A673 (cell line): ENCODE measurements around the gene TARBP1.

Experiments
- CTCF ChIP-seq: fragments of 300-800, 200-600 bp; sonication (generic); conservative IDR thresholded peaks from 2 replicates; pipeline ENCODE4 v1.5.1; 2017; ENCODE audit warnings: low read depth, mild to moderate bottlenecking, antibody characterized with exemption, low read length, moderate library complexity, mixed read lengths
- EZH2 ChIP-seq: fragments of 200-600 bp; sonication (generic); IDR thresholded peaks from 2 replicates; pipeline ENCODE4 v1.6.1; 2017; ENCODE audit warnings: borderline replicate concordance, low read depth, mild to moderate bottlenecking, mixed read lengths, antibody characterized with exemption, low read length; ENCODE audit not compliant: poor library complexity, severe bottlenecking

GRCh38 chr1:234528074-234528865 is 49.3 kb upstream of the TARBP1 start:
- TF ChIP-seq CTCF (no peak), EZH2 (no peak)
